Stimulated activated CD8-positive, alpha-beta memory T cell treated with anti-CD3 and anti-CD28 coated beads, Interleukin-2, amount 100 ng/mL, for 1 hour (primary cell): ENCODE data around the gene SSC5D.

ENCODE experiments used
- DNase-seq, 2 donors: peaks; one replicate each; pipeline ENCODE4 v3.0.0-alpha.2; 2020; ENCODE audit warnings: low read depth in 2 of 2

SSC5D gene

DNA sequence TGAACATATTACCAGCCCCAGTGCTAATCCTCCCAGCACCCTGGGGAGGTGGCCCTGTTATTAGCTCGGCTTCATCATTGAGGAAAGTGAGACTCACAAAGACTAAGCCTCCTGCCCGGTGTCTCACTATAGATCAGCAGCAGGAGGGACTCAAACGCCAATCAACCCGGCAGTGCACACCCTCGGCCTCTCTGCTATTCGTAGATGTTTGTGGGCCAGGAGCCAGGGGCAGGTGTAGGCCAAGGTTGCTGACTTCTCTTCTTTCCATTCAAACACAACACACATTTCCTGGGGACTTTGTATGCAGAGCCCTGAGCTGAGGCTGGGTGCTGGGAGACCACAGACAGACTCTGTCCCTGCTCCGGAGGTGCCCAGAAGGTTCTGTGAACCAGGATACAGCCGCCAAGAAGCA lies 66.5 kb downstream of the SSC5D start:
- DNase-seq, result no peak

DNA sequence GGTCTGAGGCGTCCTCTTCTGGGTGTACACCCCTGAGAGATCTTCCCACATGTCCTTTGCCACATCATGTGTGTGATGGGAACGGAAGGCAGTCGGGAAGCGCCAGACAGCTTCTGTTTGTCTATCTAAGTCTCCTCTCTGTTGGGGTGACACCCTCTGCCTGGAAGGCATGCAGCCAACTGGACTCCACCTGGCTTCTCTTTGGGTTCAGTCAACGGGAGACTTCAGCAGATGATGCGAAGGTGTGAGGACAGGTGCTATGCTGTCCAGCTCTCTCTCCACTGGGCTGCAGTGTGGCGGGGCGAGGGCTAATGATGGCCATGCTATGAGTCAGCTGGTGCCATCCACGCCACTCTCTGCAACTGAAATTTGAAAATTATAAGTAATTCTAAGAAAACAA lies 71.4 kb downstream of the SSC5D start:
- DNase-seq, result no peak

DNA sequence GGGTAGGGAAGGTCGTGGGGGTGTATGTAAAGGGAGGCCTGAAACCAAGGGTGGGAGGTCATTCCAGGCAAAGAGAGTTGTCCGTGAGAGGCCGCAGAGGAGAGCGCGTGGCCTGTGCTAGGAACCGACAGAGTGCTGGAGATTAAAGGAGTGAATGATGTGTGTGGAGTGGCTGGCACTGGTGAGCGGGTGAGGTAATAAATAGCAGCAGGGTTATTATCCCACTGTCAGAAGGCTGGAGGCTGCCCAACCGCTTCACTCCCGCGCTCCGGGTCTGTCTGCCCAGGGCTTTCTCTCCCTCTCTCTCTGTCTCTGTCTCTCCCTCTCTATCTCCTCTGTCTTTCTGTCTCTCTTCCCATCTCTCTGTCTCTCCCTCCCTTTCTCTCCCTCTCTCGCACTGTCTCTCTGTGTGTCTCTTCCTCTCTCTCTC lies 75.0 kb downstream of the SSC5D start:
- no peak for DNase-seq

DNA sequence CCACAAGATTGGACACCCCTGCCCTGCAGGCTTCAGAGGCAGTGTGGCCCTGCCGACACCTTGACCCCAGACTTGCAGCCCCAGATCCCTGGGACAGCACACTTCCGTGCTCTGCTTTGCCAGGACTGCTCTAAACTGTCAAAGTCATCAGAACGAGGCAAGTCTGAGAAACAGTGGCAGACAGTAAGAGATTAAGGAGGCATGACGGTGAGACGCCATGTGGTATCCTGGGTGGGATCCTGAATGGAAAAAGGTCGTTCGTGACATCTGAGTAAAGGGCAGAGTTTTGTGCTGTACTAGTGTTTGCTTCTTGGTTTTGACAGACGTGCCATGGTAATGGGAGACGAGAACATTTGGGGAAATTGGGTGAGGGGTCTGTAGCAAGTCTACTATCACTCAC lies 78.6 kb downstream of the SSC5D start:
- no peak for DNase-seq

DNA sequence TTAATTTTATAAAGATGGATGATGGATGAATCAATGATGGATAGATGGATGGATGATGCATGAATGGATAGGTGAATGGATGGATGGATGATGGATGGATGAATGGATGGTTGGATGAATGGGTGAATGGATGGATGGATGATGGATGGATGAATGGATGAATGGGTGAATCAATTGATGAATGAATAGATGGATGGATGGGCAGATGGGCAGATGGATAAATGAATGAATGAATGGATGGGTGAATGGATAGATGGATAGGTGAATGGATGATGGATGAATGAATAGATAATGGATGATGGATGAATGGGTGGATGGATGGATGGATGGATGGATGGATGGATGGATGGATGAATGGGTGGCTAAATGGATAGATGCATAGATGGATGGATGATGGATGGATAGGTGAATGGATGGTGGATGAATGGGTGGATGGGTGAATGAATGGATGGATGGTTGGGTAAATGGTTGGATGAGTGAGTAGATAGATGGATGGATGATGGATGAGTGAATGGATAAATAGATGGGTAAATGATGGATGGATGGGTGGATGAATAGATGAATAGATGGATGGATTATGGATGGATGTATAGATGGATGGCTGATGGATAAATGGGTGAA lies 79.6 kb downstream of the SSC5D start:
- DNase-seq, result no peak
